ENCODE data around the gene PRKN.

PRKN gene

GRCh38 chr6:162331911-162332310, 395.7 kb downstream of the PRKN start:
- in situ Hi-C loops (cut with MboI; ENCODE audit: low pct_unique_long_range_greater_than_20kb, low sequenced_read_pairs, unreplicated experiment): no loop called here
- DNase-seq (ENCODE audit: low spot score): no peak
- no peak for TF ChIP-seq CTCF (IDR thresholded peaks at IDR 0.05; ENCODE audit: extremely low read depth, insufficient read depth, missing control alignments)

- TF ChIP-seq CTCF (IDR thresholded peaks at IDR 0.05; ENCODE audit: extremely low read depth, insufficient read depth, missing control alignments): no peak
- in situ Hi-C loops (cut with MboI; ENCODE audit: low pct_unique_long_range_greater_than_20kb, low sequenced_read_pairs, unreplicated experiment): no loop called here
- DNase-seq (ENCODE audit: low spot score): no peak
Observed at GRCh38 chr6:162325826-162326225, 401.7 kb downstream of the PRKN start.

GRCh38 chr6:162325051-162325450, 402.5 kb downstream of the PRKN start:
- no peak for TF ChIP-seq CTCF (IDR thresholded peaks at IDR 0.05; ENCODE audit: extremely low read depth, insufficient read depth, missing control alignments)
- DNase-seq (ENCODE audit: low spot score): no peak
- in situ Hi-C loops (cut with MboI; ENCODE audit: low pct_unique_long_range_greater_than_20kb, low sequenced_read_pairs, unreplicated experiment): no loop called here

GRCh38 chr6:162315291-162315690, 412.3 kb downstream of the PRKN start:
- no peak for TF ChIP-seq CTCF (IDR thresholded peaks at IDR 0.05; ENCODE audit: extremely low read depth, insufficient read depth, missing control alignments)
- DNase-seq (ENCODE audit: low spot score): no peak
- in situ Hi-C loops (cut with MboI; ENCODE audit: low pct_unique_long_range_greater_than_20kb, low sequenced_read_pairs, unreplicated experiment): no loop called here

GRCh38 chr6:162313922-162314660, 413.5 kb downstream of the PRKN start:
- DNase-seq (ENCODE audit: low spot score): no peak
- no peak for TF ChIP-seq CTCF (IDR thresholded peaks at IDR 0.05; ENCODE audit: extremely low read depth, insufficient read depth, missing control alignments)
- in situ Hi-C loops (cut with MboI; ENCODE audit: low pct_unique_long_range_greater_than_20kb, low sequenced_read_pairs, unreplicated experiment): no loop called here

GRCh38 chr6:162307865-162308264, 419.7 kb downstream of the PRKN start:
- TF ChIP-seq CTCF (IDR thresholded peaks at IDR 0.05; ENCODE audit: extremely low read depth, insufficient read depth, missing control alignments): no peak
- no peak for DNase-seq (ENCODE audit: low spot score)
- in situ Hi-C loops (cut with MboI; ENCODE audit: low pct_unique_long_range_greater_than_20kb, low sequenced_read_pairs, unreplicated experiment): no loop called here
